Thyroid gland (tissue), 4 donors: ENCODE data around the gene COMT.

Experiments
- CTCF ChIP-seq, 6 experiments: fragments of 200-600 bp in 3 of 6; fragments of 450-650 bp in 3 of 6; sonication (generic) in 3 of 6; IDR thresholded peaks; one replicate each; pipeline ENCODE4 v1.5.1; 2016 to 2019; ENCODE audit warnings: antibody characterized with exemption in 6 of 6, mild to moderate bottlenecking in 2 of 6, inconsistent platforms in 1 of 6, moderate library complexity in 1 of 6
- POLR2A ChIP-seq, 2 donors: fragments of 450-650 bp; IDR thresholded peaks; one replicate each; pipeline ENCODE4 v1.6.1; 2017; ENCODE audit warnings: antibody characterized with exemption in 2 of 2, mild to moderate bottlenecking in 2 of 2, moderate library complexity in 1 of 2

- no peak for TF ChIP-seq POLR2A (IDR thresholded peaks at IDR 0.05)
- TF ChIP-seq CTCF (IDR thresholded peaks at IDR 0.05), result no peak
These were observed 66.8 kb downstream of the COMT start for GRCh38 chr22:20008221-20008995.
